NOMO-1 treated with dmso at 0.1 percent for 144 hours (cell line): ENCODE data around the gene MEGF6.
"Not testable (repeated sequence)": the region's sequence is repeated elsewhere in the genome, so short reads cannot be mapped to it uniquely, and the experiment has no call there.

Experiments used
- DNase-seq: peaks from one replicate; lab custom pipeline; 2025; ENCODE audit not compliant: unreplicated experiment; lab: John Stamatoyannopoulos, UW

Gene MEGF6

GRCh38 chr1:3630161-3630611 is 18.9 kb upstream of the MEGF6 start:
- no peak for DNase-seq

GRCh38 chr1:3629561-3630160 is 18.4 kb upstream of the MEGF6 start:
- no peak for DNase-seq

GRCh38 chr1:3628445-3628844 is 17.1 kb upstream of the MEGF6 start:
- no peak for DNase-seq

- no peak for DNase-seq
Observed at GRCh38 chr1:3627515-3628253, 16.4 kb upstream of the MEGF6 start.

GRCh38 chr1:3626025-3626424 is 14.7 kb upstream of the MEGF6 start:
- no peak for DNase-seq

GRCh38 chr1:3625151-3625907 is 14.0 kb upstream of the MEGF6 start:
- no peak for DNase-seq

GRCh38 chr1:3624200-3625136 is 13.2 kb upstream of the MEGF6 start, which contains the start of gene TPRG1L:
Gene TPRG1L, plus strand, starts transcription at chr1:3625015. Its CDS starts 58 bp downstream, at chr1:3625073.
- DNase-seq: peak; percentile 95

GRCh38 chr1:3623441-3624199 is 12.3 kb upstream of the MEGF6 start:
- no peak for DNase-seq

- not testable (repeated sequence) for DNase-seq
Observed at GRCh38 chr1:3622102-3622501, 10.8 kb upstream of the MEGF6 start.

GRCh38 chr1:3621151-3621671 is 9.9 kb upstream of the MEGF6 start:
- DNase-seq: not testable (repeated sequence)

GRCh38 chr1:3620708-3621107 is 9.4 kb upstream of the MEGF6 start:
- DNase-seq: no peak

GRCh38 chr1:3618881-3619671 is 7.8 kb upstream of the MEGF6 start:
- no peak for DNase-seq

- DNase-seq: no peak
Observed at GRCh38 chr1:3618531-3618880, 7.2 kb upstream of the MEGF6 start.

- no peak for DNase-seq
Observed at GRCh38 chr1:3617806-3618345, 6.6 kb upstream of the MEGF6 start.

GRCh38 chr1:3616861-3617260 is 5.6 kb upstream of the MEGF6 start:
- DNase-seq: no peak

- DNase-seq: no peak
Observed at GRCh38 chr1:3614755-3615742, 3.7 kb upstream of the MEGF6 start.

- DNase-seq: no peak
Observed at GRCh38 chr1:3612123-3612522, 815 bp upstream of the MEGF6 start.
